PC-3 (cell line): ENCODE results near the gene ARHGEF2.

ENCODE experiments used
- EZH2 ChIP-seq: fragments of 300-600 bp; sonication (generic); IDR thresholded peaks from one replicate; pipeline ENCODE4 v1.6.1; 2017; ENCODE audit warnings: antibody characterized with exemption, mild to moderate bottlenecking, low read length; ENCODE audit not compliant: unreplicated experiment
- EZH2phosphoT487 ChIP-seq: fragments of 300-600 bp; sonication (generic); IDR thresholded peaks from 2 replicates; pipeline ENCODE4 v1.6.1; 2018; ENCODE audit warnings: mild to moderate bottlenecking, antibody characterized with exemption, low read length, borderline replicate concordance
- TF ChIP-seq, protein P1 (sequence below): fragments of 300-600 bp; sonication (generic); conservative IDR thresholded peaks from 2 replicates; pipeline ENCODE4 v1.5.1; 2017; ENCODE audit warnings: antibody characterized with exemption, low read depth, mild to moderate bottlenecking, low read length

GRCh38 chr1:155932487-155932886 lies 45.9 kb downstream of the ARHGEF2 start:
- TF ChIP-seq, protein P1, sequence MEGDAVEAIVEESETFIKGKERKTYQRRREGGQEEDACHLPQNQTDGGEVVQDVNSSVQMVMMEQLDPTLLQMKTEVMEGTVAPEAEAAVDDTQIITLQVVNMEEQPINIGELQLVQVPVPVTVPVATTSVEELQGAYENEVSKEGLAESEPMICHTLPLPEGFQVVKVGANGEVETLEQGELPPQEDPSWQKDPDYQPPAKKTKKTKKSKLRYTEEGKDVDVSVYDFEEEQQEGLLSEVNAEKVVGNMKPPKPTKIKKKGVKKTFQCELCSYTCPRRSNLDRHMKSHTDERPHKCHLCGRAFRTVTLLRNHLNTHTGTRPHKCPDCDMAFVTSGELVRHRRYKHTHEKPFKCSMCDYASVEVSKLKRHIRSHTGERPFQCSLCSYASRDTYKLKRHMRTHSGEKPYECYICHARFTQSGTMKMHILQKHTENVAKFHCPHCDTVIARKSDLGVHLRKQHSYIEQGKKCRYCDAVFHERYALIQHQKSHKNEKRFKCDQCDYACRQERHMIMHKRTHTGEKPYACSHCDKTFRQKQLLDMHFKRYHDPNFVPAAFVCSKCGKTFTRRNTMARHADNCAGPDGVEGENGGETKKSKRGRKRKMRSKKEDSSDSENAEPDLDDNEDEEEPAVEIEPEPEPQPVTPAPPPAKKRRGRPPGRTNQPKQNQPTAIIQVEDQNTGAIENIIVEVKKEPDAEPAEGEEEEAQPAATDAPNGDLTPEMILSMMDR, result no peak
- TF ChIP-seq EZH2 (no peak), EZH2phosphoT487 (no peak)
